GM21526 (cell line): ENCODE measurements around the gene MYO18B.
"Not testable (repeated sequence)": the region's sequence is repeated elsewhere in the genome, so short reads cannot be mapped to it uniquely, and the experiment has no call there.

Experiments used
- ATAC-seq: cut with Tn5 transposase; IDR thresholded peaks from one replicate; pipeline ENCODE4 v1.9.1; 2021; ENCODE audit warnings: moderate library complexity; ENCODE audit not compliant: unreplicated experiment, low FRiP score

The MYO18B gene

GRCh38 chr22:25741692-25742626 is at the start of gene MYO18B:
Gene MYO18B, plus strand, starts transcription at chr22:25742188. Its CDS starts 18,905 bp downstream, at chr22:25761093.
- ATAC-seq: no peak

- ATAC-seq: no peak
These were observed 49.4 kb upstream of the MYO18B start for GRCh38 chr22:25692397-25693267.

GRCh38 chr22:25693268-25693565 is 48.8 kb upstream of the MYO18B start:
- ATAC-seq: no peak

- no peak for ATAC-seq
These were observed 47.6 kb upstream of the MYO18B start for GRCh38 chr22:25694196-25694907.

- no peak for ATAC-seq
These were observed 46.8 kb upstream of the MYO18B start for GRCh38 chr22:25695146-25695545.

- ATAC-seq: no peak
These were observed 45.2 kb upstream of the MYO18B start for GRCh38 chr22:25696763-25697162.

- ATAC-seq: no peak
These were observed 44.8 kb upstream of the MYO18B start for GRCh38 chr22:25697181-25697664.

GRCh38 chr22:25697978-25698377 is 44.0 kb upstream of the MYO18B start:
- no peak for ATAC-seq

GRCh38 chr22:25698461-25698860 is 43.5 kb upstream of the MYO18B start:
- ATAC-seq: no peak

- no peak for ATAC-seq
These were observed 43.0 kb upstream of the MYO18B start for GRCh38 chr22:25698978-25699377.

GRCh38 chr22:25701056-25701780 is 40.8 kb upstream of the MYO18B start:
- ATAC-seq: no peak

GRCh38 chr22:25702040-25702439 is 39.9 kb upstream of the MYO18B start:
- ATAC-seq: no peak

- no peak for ATAC-seq
These were observed 39.3 kb upstream of the MYO18B start for GRCh38 chr22:25702571-25703167.

- ATAC-seq: no peak
These were observed 37.3 kb upstream of the MYO18B start for GRCh38 chr22:25704701-25705100.

- no peak for ATAC-seq
These were observed 35.8 kb upstream of the MYO18B start for GRCh38 chr22:25706197-25706596.

- ATAC-seq: not testable (repeated sequence)
These were observed 33.6 kb upstream of the MYO18B start for GRCh38 chr22:25708430-25708829.

GRCh38 chr22:25709758-25710157 is 32.2 kb upstream of the MYO18B start:
- no peak for ATAC-seq

GRCh38 chr22:25710501-25710900 is 31.5 kb upstream of the MYO18B start:
- ATAC-seq: no peak

GRCh38 chr22:25711491-25711890 is 30.5 kb upstream of the MYO18B start:
- ATAC-seq: no peak
